Tibial nerve (tissue), 4 donors: ENCODE results near the gene RNF121. TPM values are rescaled to one million over a fixed set of nuclear protein-coding genes. Genes with fewer than 3 reads are reported as not detected.

ENCODE experiments used
- DNase-seq, 2 donors: peaks; one replicate each; pipeline ENCODE4 v3.0.0-alpha.2; 2019; ENCODE audit warnings: low spot score in 2 of 2
- H3K27ac ChIP-seq, 4 donors: fragments of 200-600 bp; sonication (generic) in 3 of 4; one replicate each; pipeline ENCODE4 v1.5.1; 2017 to 2019; ENCODE audit warnings: mild to moderate bottlenecking in 1 of 4
- H3K27me3 ChIP-seq, 2 donors: fragments of 200-600 bp; sonication (generic) in 1 of 2; one replicate each; pipeline versions ENCODE4 v1.5.1 to v1.6.0; 2017 to 2019
- H3K36me3 ChIP-seq, 3 donors: fragments of 200-600 bp; sonication (generic); one replicate each; pipeline ENCODE4 v1.5.1; 2018 to 2019
- H3K4me1 ChIP-seq, 4 donors: fragments of 200-600 bp; sonication (generic) in 3 of 4; one replicate each; pipeline ENCODE4 v1.5.1; 2017 to 2019
- H3K4me3 ChIP-seq, 4 donors: fragments of 200-600 bp; sonication (generic) in 3 of 4; one replicate each; pipeline ENCODE4 v1.5.1; 2017 to 2019; ENCODE audit warnings: mild to moderate bottlenecking in 1 of 4, moderate library complexity in 1 of 4
- H3K9me3 ChIP-seq, 4 donors: fragments of 200-600 bp; sonication (generic) in 3 of 4; one replicate each; pipeline ENCODE4 v1.5.1; 2017 to 2019
- EP300 ChIP-seq, 2 donors: sonication (generic); formaldehyde crosslinking; IDR thresholded peaks; one replicate each; pipeline ENCODE4 v1.6.1; 2017; ENCODE audit warnings: antibody characterized with exemption in 2 of 2, mild to moderate bottlenecking in 1 of 2
- POLR2A ChIP-seq, 2 donors: fragments of 450-650 bp; IDR thresholded peaks; one replicate each; pipeline ENCODE4 v1.6.1; 2017; ENCODE audit warnings: antibody characterized with exemption in 2 of 2, mild to moderate bottlenecking in 2 of 2, moderate library complexity in 2 of 2
- WGBS, 2 donors: methylation state at CpG; one replicate each; pipeline ENCODE4 v1.1.5; 2018; 5-methylcytosine and 5-hydroxymethylcytosine counted together
- total RNA-seq, 4 donors: library from RNA; depleted of rRNA; stranded (reverse); fragments of >200 nt; gene quantifications; one replicate each; pipeline ENCODE4 v1.1.0, GENCODE V29; 2016
- TF ChIP-seq, protein P1 (sequence below), 5 experiments: fragments of 200-600 bp in 3 of 5; fragments of 450-650 bp in 2 of 5; sonication (generic) in 3 of 5; IDR thresholded peaks; one replicate each; pipeline ENCODE4 v1.5.1; 2016 to 2019; ENCODE audit warnings: antibody characterized with exemption in 5 of 5, mild to moderate bottlenecking in 3 of 5, moderate library complexity in 2 of 5

Gene RNF121
- total RNA-seq, 4 donors from 2014 or later = 17.2 to 29.4 (median 21.4) TPM

- Histone ChIP-seq H3K27me3 (no peaks in the 10 kb centered on the region), H3K36me3 (peaks cover 22 to 100% (median 66%) of the 10 kb centered on the region in 3 donors), H3K4me3 (no peak overlapping the region), H3K4me1 (peaks cover 0 to 19% (median 4%) of the 10 kb centered on the region in 4 donors), H3K27ac (no peak overlapping the region), H3K9me3 (no peaks in the 10 kb centered on the region)
- WGBS, 2 donors = 74 to 77% methylated on average over 5 of the region's 5 CpGs
- DNase-seq = no peak
- TF ChIP-seq, protein P1, sequence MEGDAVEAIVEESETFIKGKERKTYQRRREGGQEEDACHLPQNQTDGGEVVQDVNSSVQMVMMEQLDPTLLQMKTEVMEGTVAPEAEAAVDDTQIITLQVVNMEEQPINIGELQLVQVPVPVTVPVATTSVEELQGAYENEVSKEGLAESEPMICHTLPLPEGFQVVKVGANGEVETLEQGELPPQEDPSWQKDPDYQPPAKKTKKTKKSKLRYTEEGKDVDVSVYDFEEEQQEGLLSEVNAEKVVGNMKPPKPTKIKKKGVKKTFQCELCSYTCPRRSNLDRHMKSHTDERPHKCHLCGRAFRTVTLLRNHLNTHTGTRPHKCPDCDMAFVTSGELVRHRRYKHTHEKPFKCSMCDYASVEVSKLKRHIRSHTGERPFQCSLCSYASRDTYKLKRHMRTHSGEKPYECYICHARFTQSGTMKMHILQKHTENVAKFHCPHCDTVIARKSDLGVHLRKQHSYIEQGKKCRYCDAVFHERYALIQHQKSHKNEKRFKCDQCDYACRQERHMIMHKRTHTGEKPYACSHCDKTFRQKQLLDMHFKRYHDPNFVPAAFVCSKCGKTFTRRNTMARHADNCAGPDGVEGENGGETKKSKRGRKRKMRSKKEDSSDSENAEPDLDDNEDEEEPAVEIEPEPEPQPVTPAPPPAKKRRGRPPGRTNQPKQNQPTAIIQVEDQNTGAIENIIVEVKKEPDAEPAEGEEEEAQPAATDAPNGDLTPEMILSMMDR (IDR thresholded peaks at IDR 0.05) = no peak
- no peak for TF ChIP-seq POLR2A (IDR thresholded peaks at IDR 0.05)
- no peak for TF ChIP-seq EP300 (IDR thresholded peaks at IDR 0.05)
Measured at GRCh38 chr11:72007587-72007986, 78.7 kb downstream of the RNF121 start.

GRCh38 chr11:72008728-72009127, 79.9 kb downstream of the RNF121 start:
- 82 to 86% methylated on average over 7 of the region's 7 CpGs for WGBS, 2 donors
- no peak overlapping the region for H3K4me3 ChIP-seq
- H3K4me1 ChIP-seq = peaks cover 0 to 31% (median 4%) of the 10 kb centered on the region in 4 donors
- TF ChIP-seq POLR2A (IDR thresholded peaks at IDR 0.05) (no peak), EP300 (IDR thresholded peaks at IDR 0.05) (no peak)
- TF ChIP-seq, protein P1 (IDR thresholded peaks at IDR 0.05) = no peak
- no peaks in the 10 kb centered on the region for H3K9me3 ChIP-seq
- DNase-seq = no peak
- H3K27ac ChIP-seq = no peak overlapping the region
- H3K36me3 ChIP-seq = peaks cover 26 to 100% (median 71%) of the 10 kb centered on the region in 3 donors
- no peaks in the 10 kb centered on the region for H3K27me3 ChIP-seq

- DNase-seq = no peak
- Histone ChIP-seq H3K36me3 (peaks cover 30 to 100% (median 71%) of the 10 kb centered on the region in 3 donors), H3K9me3 (no peaks in the 10 kb centered on the region), H3K4me3 (no peak overlapping the region), H3K27me3 (no peaks in the 10 kb centered on the region), H3K4me1 (peaks cover 0 to 35% (median 4%) of the 10 kb centered on the region in 4 donors), H3K27ac (no peak overlapping the region)
- TF ChIP-seq POLR2A (IDR thresholded peaks at IDR 0.05) = no peak
- TF ChIP-seq EP300 (IDR thresholded peaks at IDR 0.05) = no peak
- TF ChIP-seq, protein P1 (IDR thresholded peaks at IDR 0.05) = no peak
- 94 to 95% methylated on average over 6 of the region's 6 CpGs for WGBS, 2 donors
Measured at GRCh38 chr11:72009156-72009555, 80.3 kb downstream of the RNF121 start.

GRCh38 chr11:72010529-72011233, 81.8 kb downstream of the RNF121 start:
- peaks cover 32 to 100% (median 72%) of the 10 kb centered on the region in 3 donors for H3K36me3 ChIP-seq
- no peaks in the 10 kb centered on the region for H3K27me3 ChIP-seq
- peaks cover 0 to 48% (median 4%) of the 10 kb centered on the region in 4 donors for H3K4me1 ChIP-seq
- 83 to 85% methylated on average over 9 to 10 of the region's 10 CpGs for WGBS, 2 donors
- no peak overlapping the region for H3K4me3 ChIP-seq
- TF ChIP-seq EP300 (IDR thresholded peaks at IDR 0.05) (no peak), POLR2A (IDR thresholded peaks at IDR 0.05) (no peak)
- TF ChIP-seq, protein P1 (IDR thresholded peaks at IDR 0.05) = no peak
- no peaks in the 10 kb centered on the region for H3K9me3 ChIP-seq
- DNase-seq = no peak
- no peak overlapping the region for H3K27ac ChIP-seq

GRCh38 chr11:72012091-72012630, 83.3 kb downstream of the RNF121 start:
- Histone ChIP-seq H3K4me1 (peaks cover 0 to 48% (median 4%) of the 10 kb centered on the region in 4 donors), H3K27me3 (no peaks in the 10 kb centered on the region), H3K36me3 (peaks cover 33 to 100% (median 70%) of the 10 kb centered on the region in 3 donors), H3K4me3 (no peak overlapping the region), H3K9me3 (no peaks in the 10 kb centered on the region), H3K27ac (peak overlapping the region in 2 of 4 donors; percentile 16 to 24)
- DNase-seq = no peak
- 83 to 84% methylated on average over 5 of the region's 5 CpGs for WGBS, 2 donors
- TF ChIP-seq, protein P1 (IDR thresholded peaks at IDR 0.05) = no peak
- no peak for TF ChIP-seq EP300 (IDR thresholded peaks at IDR 0.05)
- no peak for TF ChIP-seq POLR2A (IDR thresholded peaks at IDR 0.05)
